ENCODE data around the gene PXMP4. TPM values are rescaled to one million over a fixed set of nuclear protein-coding genes. Genes with fewer than 3 reads are reported as not detected.

PXMP4 gene
- total RNA-seq, 1 experiment from 2014 or later, result 7.5 TPM

GRCh38 chr20:33656783-33657703 is 63.1 kb downstream of the PXMP4 start:
- H3K27me3 ChIP-seq (replicated peaks; ENCODE audit: insufficient read depth, low read depth, low read length, poor library complexity), result no peaks in the 10 kb centered on the region
- intact Hi-C loops (cut with micrococcal nuclease; ENCODE audit: unreplicated experiment), result no loop called here
- no peaks in the 10 kb centered on the region for H3K4me1 ChIP-seq (ENCODE audit: insufficient read depth, low read length, poor library complexity, severe bottlenecking)
- CTCF ChIA-PET, result no interaction called here
- no peaks in the 10 kb centered on the region for H3K9me3 ChIP-seq (ENCODE audit: low read depth, low read length, poor library complexity, severe bottlenecking)
- POLR2A ChIA-PET (ENCODE audit: low non-redundant PET), result no interaction called here
- no peak overlapping the region for H3K4me3 ChIP-seq (ENCODE audit: low read depth, low read length, poor library complexity, severe bottlenecking)
- no peak for DNase-seq (ENCODE audit: low spot score)
- no TSS peak for BruUV-seq (replicated peaks)
- H3K36me3 ChIP-seq (ENCODE audit: insufficient read depth, low read length, poor library complexity, severe bottlenecking), result peaks cover 21% of the 10 kb centered on the region
- H3K27ac ChIP-seq (ENCODE audit: low read depth, low read length, poor library complexity, severe bottlenecking), result no peak overlapping the region
- TF ChIP-seq CTCF (conservative IDR thresholded peaks at IDR 0.05; ENCODE audit: low read depth, low read length) (no peak), EZH2 (IDR thresholded peaks at IDR 0.05; ENCODE audit: borderline replicate concordance, low read depth, low read length, poor library complexity, severe bottlenecking) (no peak)

- H3K4me1 ChIP-seq (ENCODE audit: insufficient read depth, low read length, poor library complexity, severe bottlenecking), result no peaks in the 10 kb centered on the region
- H3K4me3 ChIP-seq (ENCODE audit: low read depth, low read length, poor library complexity, severe bottlenecking), result no peak overlapping the region
- H3K27ac ChIP-seq (ENCODE audit: low read depth, low read length, poor library complexity, severe bottlenecking), result no peak overlapping the region
- intact Hi-C loops (cut with micrococcal nuclease; ENCODE audit: unreplicated experiment), result no loop called here
- CTCF ChIA-PET, result no interaction called here
- no TSS peak for BruUV-seq (replicated peaks)
- no peaks in the 10 kb centered on the region for H3K27me3 ChIP-seq (replicated peaks; ENCODE audit: insufficient read depth, low read depth, low read length, poor library complexity)
- TF ChIP-seq EZH2 (IDR thresholded peaks at IDR 0.05; ENCODE audit: borderline replicate concordance, low read depth, low read length, poor library complexity, severe bottlenecking) (no peak), CTCF (conservative IDR thresholded peaks at IDR 0.05; ENCODE audit: low read depth, low read length) (no peak)
- no peaks in the 10 kb centered on the region for H3K9me3 ChIP-seq (ENCODE audit: low read depth, low read length, poor library complexity, severe bottlenecking)
- POLR2A ChIA-PET (ENCODE audit: low non-redundant PET), result no interaction called here
- peaks cover 21% of the 10 kb centered on the region for H3K36me3 ChIP-seq (ENCODE audit: insufficient read depth, low read length, poor library complexity, severe bottlenecking)
- DNase-seq (ENCODE audit: low spot score), result no peak
Observed at GRCh38 chr20:33656010-33656782, 63.9 kb downstream of the PXMP4 start.

- TF ChIP-seq CTCF (conservative IDR thresholded peaks at IDR 0.05; ENCODE audit: low read depth, low read length), result no peak
- Histone ChIP-seq H3K27ac (ENCODE audit: low read depth, low read length, poor library complexity, severe bottlenecking) (no peak overlapping the region), H3K36me3 (ENCODE audit: insufficient read depth, low read length, poor library complexity, severe bottlenecking) (peaks cover 21% of the 10 kb centered on the region), H3K4me1 (ENCODE audit: insufficient read depth, low read length, poor library complexity, severe bottlenecking) (no peaks in the 10 kb centered on the region), H3K27me3 (replicated peaks; ENCODE audit: insufficient read depth, low read depth, low read length, poor library complexity) (no peaks in the 10 kb centered on the region), H3K4me3 (ENCODE audit: low read depth, low read length, poor library complexity, severe bottlenecking) (no peak overlapping the region), H3K9me3 (ENCODE audit: low read depth, low read length, poor library complexity, severe bottlenecking) (no peaks in the 10 kb centered on the region)
- no peak for DNase-seq (ENCODE audit: low spot score)
- ChIA-PET POLR2A (ENCODE audit: low non-redundant PET) (no interaction called here), CTCF (interaction anchor here (0.6 kb wide), 1 partner anchor 51 kb away, joined by 5 read pairs; no protein-coding TSS in a partner anchor)
- intact Hi-C loops (cut with micrococcal nuclease; ENCODE audit: unreplicated experiment), result no loop called here
- no TSS peak for BruUV-seq (replicated peaks)
Observed at GRCh38 chr20:33655164-33655563, 64.9 kb downstream of the PXMP4 start.

All from A673 (cell line).